BE2C (cell line): ENCODE measurements around the gene POLN.

Experiments
- DNase-seq: peaks from one replicate; pipeline ENCODE4 v3.0.0-alpha.2; 2020
- H3K27me3 ChIP-seq: fragments of 250-450 bp; sonication (Bioruptor Pico); 2 replicates; pipeline ENCODE4 v1.5.1; 2020; ENCODE audit warnings: mild to moderate bottlenecking
- H3K36me3 ChIP-seq: fragments of 250-450 bp; sonication (Bioruptor Pico); 2 replicates; pipeline ENCODE4 v1.5.1; 2020; ENCODE audit warnings: mild to moderate bottlenecking
- H3K4me1 ChIP-seq: fragments of 250-450 bp; sonication (Bioruptor Pico); 2 replicates; pipeline ENCODE4 v1.5.1; 2020
- H3K4me3 ChIP-seq: 2 replicates; pipeline ENCODE4 v1.5.1; 2011; ENCODE audit warnings: low read depth, low read length
- H3K9me3 ChIP-seq: fragments of 250-450 bp; sonication (Bioruptor Pico); 2 replicates; pipeline ENCODE4 v1.5.1; 2020
- TF ChIP-seq, protein P1 (sequence below): IDR thresholded peaks from 2 replicates; pipeline ENCODE4 v1.5.1; 2012; ENCODE audit warnings: mild to moderate bottlenecking, low read depth, low read length

The POLN gene

DNA sequence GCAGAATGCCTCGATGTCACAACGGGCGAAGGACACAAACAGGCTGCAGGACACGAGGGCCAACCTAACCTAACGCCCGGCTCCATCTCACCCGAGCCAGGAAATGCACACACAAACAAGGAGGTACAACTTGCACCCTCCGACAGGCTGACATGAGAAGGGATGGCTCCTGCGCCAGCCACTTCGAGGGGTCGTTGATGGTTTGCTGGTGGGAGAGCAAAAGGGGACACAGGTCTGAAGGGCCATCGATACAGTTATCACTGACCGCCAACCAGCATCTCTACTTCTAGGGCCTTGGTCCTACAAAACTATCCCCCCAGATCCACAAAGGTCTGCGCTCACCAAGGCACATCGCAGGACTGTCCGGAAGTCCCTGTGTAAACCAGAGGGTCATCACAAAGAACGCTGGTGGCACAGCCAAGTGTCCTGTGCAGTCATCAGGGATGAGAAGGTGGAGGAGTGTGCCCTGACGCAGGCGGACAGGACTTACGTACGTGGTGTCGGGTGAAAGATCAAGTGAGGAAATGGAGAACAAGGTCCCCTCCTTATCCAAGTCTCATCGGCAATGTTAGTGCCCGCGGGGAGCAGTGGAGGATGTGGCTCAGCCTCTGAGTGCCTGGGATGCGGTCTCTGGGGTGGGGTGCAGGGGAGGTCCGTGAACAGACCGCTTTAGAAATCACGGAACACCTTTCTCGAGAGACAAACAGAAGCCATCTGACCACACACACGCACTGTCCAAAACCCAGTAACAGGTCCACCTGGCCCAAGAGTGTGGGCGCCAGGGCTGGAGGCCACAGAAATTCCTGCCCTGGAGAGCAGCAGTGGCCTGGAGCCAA, 13.0 kb upstream of the POLN start:
- no peak overlapping the region for H3K4me3 ChIP-seq
- peaks cover 54% of the 10 kb centered on the region for H3K36me3 ChIP-seq
- no peaks in the 10 kb centered on the region for H3K9me3 ChIP-seq
- no peaks in the 10 kb centered on the region for H3K27me3 ChIP-seq
- peaks cover 8% of the 10 kb centered on the region; the same call in 1 of the 2 replicates for H3K4me1 ChIP-seq
- TF ChIP-seq, protein P1, sequence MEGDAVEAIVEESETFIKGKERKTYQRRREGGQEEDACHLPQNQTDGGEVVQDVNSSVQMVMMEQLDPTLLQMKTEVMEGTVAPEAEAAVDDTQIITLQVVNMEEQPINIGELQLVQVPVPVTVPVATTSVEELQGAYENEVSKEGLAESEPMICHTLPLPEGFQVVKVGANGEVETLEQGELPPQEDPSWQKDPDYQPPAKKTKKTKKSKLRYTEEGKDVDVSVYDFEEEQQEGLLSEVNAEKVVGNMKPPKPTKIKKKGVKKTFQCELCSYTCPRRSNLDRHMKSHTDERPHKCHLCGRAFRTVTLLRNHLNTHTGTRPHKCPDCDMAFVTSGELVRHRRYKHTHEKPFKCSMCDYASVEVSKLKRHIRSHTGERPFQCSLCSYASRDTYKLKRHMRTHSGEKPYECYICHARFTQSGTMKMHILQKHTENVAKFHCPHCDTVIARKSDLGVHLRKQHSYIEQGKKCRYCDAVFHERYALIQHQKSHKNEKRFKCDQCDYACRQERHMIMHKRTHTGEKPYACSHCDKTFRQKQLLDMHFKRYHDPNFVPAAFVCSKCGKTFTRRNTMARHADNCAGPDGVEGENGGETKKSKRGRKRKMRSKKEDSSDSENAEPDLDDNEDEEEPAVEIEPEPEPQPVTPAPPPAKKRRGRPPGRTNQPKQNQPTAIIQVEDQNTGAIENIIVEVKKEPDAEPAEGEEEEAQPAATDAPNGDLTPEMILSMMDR = no peak
- DNase-seq = peak; percentile 3

DNA sequence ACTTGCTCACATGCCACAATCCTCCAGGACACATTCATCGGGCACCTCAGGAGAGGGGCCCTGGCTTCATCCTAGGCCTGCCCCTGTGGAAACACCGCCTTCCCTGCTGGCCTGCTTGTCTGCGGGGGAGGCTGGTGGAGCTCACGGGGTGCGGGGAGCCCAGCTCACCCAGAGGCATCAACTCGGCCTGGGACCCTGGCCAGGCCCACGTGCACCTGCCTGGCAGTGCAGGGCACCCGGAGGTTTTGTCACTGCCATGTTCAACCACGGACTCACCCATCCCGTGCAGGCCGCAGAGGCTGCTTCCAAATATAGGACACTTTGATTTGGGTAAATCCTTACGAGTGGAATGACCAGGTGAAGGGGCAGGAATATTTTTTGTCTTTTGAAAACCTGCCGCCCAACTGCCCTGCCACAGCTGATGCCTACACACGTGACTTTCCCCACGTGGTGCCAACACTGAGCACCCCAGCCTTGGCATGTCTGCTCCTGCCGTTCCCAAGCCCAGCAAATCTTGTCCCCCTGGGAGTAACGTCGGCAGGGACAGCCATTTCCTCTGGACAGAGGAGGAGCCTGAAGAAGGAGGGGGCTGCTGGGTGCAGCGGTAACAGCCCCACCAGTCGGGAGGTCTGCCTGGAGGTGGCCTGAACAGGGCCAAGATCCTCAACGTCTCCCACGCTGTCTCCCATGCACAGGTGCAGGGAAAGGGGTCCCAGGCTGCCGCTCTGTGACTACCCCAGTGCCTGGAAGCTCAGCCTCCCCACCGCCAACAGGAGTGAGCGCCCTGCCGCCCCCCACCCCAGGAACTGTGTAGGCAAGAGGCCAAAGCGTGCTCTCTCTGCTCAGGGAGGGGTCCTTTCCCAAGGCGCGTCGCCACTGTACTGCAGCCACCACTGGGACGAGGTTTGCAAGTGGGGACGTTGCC, 11.5 kb upstream of the POLN start:
- Histone ChIP-seq H3K36me3 (peaks cover 47% of the 10 kb centered on the region), H3K9me3 (no peaks in the 10 kb centered on the region), H3K4me3 (no peak overlapping the region), H3K4me1 (peaks cover 8% of the 10 kb centered on the region; the same call in 1 of the 2 replicates), H3K27me3 (no peaks in the 10 kb centered on the region)
- TF ChIP-seq, protein P1 = no peak
- peak; percentile 13 for DNase-seq

DNA sequence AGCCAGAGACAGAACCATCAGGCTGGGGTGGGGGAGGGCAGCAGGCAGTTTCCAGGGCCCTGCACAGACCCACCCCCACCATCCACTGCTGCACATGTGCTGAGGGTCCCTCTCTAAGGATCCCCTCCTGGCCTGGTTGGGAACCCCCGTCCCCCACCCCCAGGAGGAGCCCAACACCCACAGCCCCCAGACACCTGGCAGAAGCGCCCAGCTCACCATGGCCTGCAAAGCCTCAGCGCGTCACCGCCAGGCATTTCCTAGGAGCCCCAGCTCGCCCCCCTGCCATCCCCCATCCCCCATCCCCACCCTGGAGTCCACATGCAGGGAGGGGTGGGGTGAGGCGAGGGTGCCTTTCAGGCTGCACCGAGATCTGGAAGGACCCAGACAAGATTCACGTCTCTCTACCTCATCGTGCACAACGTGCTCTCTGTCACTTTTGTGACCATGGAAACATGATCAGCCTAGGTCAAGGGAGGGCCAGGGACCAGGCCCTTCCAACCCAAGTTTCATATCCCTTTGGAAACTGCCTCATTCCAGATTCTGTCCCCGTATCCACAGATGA, 10.7 kb upstream of the POLN start:
- peaks cover 41% of the 10 kb centered on the region for H3K36me3 ChIP-seq
- DNase-seq = no peak

DNA sequence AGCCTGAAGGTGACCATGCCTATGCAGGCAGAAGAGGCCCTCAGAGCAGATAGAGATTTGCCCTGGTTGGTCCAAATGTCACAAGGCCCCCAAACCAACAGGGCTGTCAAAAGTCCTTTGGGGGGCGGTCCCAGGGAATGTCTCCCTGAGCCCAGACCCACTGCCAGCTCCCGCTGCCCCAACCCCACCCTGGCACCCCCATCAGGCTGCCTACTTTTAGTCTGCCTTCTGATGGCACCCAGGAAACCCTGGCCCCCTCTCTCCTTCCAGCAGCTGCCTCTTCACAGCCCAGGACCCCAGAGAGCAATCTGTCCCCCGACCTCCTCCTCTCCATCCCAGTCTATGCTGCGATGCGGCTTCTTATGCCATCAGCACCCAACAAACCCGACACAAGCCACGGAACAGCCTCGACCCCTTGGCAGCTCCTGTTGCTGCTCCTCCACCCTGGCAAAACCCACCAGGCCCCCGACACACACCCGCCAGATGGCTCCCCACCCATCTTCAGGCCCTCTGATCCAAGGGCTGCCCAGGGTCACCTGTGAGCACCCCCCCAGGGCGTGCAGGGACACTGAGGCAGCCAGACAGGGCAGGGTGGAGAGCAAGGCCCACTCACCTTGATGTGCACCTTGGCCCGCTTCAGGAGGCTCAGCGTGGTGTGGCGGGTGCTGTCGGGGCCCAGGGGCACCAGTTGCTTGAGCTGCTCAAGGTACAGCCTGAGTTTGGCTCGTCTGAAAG, 10.0 kb upstream of the POLN start:
- H3K36me3 ChIP-seq = peaks cover 36% of the 10 kb centered on the region
- peaks cover 8% of the 10 kb centered on the region; the same call in 1 of the 2 replicates for H3K4me1 ChIP-seq
- no peaks in the 10 kb centered on the region for H3K9me3 ChIP-seq
- no peaks in the 10 kb centered on the region for H3K27me3 ChIP-seq
- TF ChIP-seq, protein P1 = no peak
- no peak overlapping the region for H3K4me3 ChIP-seq
- DNase-seq = peak; percentile 6

More for the DNA sequence above, 10.7 kb upstream of the POLN start:
- Histone ChIP-seq H3K4me3 (no peak overlapping the region), H3K9me3 (no peaks in the 10 kb centered on the region), H3K27me3 (no peaks in the 10 kb centered on the region), H3K4me1 (peaks cover 8% of the 10 kb centered on the region; the same call in 1 of the 2 replicates)
- TF ChIP-seq, protein P1 = no peak

DNA sequence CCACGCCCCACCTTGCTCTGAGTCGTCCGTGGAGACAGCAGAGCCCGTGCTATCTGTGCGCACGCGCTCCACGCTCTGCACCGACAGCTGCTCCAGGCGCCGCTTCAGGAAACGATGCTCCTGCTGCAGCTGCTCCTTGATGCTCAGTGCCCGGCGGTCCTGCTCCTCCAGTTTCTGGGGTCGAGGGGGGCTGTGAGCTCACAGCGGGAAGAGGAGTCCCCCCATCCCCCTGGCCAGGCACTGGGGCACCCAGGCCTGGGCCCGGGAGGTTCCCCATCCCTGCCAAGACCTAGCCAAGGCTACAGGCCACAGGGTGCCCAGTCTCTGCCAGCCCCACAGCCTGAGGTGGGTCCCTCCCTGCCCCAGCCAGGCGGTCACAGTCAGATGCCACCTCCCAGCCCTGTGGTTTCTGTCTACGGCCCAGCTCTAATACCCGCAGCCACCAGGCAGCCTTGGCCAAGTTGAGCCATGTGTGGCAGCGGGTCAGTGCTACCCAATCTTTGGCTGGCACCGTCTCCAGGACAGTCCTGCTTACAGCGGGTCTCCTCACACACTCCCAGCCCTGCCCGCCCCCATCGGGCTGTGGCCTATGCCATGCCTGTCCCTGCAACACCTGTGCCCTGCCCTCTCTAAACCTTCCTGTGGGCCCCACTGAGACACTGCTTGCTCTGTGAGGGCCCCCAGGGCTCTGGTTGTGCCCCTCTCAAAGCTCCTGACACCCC, 9.3 kb upstream of the POLN start:
- Histone ChIP-seq H3K9me3 (no peaks in the 10 kb centered on the region), H3K4me3 (no peak overlapping the region), H3K36me3 (peaks cover 36% of the 10 kb centered on the region), H3K27me3 (no peaks in the 10 kb centered on the region), H3K4me1 (peaks cover 7% of the 10 kb centered on the region; the same call in 1 of the 2 replicates)
- DNase-seq = peak; percentile 19
- TF ChIP-seq, protein P1 = no peak
